SK-N-DZ (cell line): ENCODE results near the gene UBAP1L.
"Not testable (repeated sequence)": the region's sequence is repeated elsewhere in the genome, so short reads cannot be mapped to it uniquely, and the experiment has no call there.

ENCODE experiments used
- DNase-seq: peaks from one replicate; pipeline ENCODE4 v3.0.0-alpha.2; 2015; ENCODE audit warnings: low spot score
- small RNA-seq, 2 experiments: library from RNA; depleted of rRNA; stranded (forward); fragments of <200 nt; gene quantifications; one replicate each; pipeline ENCODE3, GENCODE V24; 2014

UBAP1L gene

DNA sequence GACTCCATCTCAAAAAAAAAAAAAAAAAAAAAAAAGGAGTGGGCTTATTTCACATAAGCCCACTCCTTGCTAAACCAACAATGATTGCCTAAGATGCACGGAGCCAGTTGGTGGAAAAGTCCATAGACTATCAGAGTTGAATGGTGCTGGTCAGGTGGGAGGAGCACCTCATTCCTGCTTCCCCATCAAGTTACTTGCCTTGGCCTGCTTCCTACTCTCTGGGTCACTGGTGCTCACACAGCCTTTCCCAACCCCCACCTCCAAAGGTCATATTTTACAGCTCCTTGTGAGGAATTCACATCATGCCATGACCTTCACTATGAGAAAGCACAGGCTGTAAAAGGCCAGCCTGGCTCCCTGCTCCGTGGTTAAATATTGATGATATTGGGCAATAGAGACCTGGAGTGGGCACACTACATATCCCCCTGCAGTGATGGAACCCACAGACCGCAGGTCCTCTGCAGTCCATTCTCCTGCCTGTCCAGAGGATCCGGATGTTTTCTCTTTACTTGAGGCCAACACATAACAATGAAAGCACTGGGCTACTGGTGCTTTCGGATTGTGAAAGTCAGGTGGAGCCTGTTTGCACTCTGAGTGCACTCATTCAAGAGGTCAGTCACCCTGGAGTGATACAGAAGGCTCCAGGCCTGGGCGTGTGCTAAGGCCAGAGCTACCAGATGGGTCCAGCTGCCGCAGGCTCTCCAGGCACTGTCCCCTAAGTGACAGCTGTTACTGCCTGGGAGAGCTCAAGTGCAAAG lies 70.1 kb downstream of the UBAP1L start, which contains the start of gene SLC51B:
TSS of gene SLC51B (plus strand) at position 664 of the 758 bp plus-strand sequence. CDS start 4,618 bp downstream, outside the sequence.
- DNase-seq, result peak; percentile 68

DNA sequence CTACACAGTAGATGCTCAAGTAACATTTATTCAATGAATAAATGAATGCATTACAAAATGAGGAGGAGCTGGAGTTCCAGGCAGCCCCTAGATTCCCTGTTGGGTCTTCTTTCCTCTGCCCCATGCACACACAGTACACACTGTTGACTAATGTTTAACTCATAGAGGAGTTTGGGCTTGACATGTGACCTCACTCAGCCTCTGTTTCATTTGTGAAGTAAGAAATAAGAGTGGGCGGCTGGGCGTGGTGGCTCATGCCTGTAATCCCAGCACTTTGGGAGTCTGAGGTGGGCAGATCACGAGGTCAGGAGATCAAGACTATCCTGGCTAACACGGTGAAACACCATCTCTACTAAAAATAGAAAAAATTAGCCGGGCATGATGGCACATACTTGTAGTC lies 70.8 kb downstream of the UBAP1L start:
- DNase-seq, result not testable (repeated sequence)

DNA sequence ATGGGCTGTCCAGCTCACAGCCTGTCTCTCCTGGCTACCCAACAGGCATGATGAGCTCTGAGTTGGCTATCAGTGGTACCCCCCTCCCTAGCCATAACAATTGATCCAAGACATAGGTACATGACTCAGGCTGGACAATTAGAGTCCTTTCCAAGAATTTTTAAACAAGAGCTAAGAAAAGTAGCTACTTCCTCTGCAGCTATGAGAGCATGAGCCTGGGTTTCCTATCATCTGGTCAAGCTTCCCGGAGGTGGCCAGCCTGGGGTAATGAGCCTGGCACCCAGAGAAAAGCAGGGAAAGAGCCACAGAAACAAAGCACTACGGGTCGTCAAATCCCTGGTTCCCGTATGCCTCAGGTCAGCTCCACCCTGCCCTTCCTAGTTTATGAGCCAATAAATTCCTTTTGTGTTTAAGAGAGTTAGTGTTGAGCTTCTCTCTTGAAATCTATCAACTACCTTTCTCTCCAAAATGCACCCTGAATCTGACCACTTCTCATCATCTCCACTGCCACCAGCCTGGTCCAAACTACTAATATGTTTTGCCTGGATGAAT lies 72.1 kb downstream of the UBAP1L start:
- DNase-seq, result no peak

Small RNA genes within 50 kb of the gene (small RNA-seq; reads per million reads assigned to genes)
- gene AC013553.1, result 0 reads per million in 2 experiments
